Activated T-cell treated with anti-CD3 and anti-CD28 coated beads, Interleukin-2, amount 50 U/mL, for 72 hours (primary cell): ENCODE measurements around the gene ETS1. TPM values are rescaled to one million over a fixed set of nuclear protein-coding genes. Genes with fewer than 3 reads are reported as not detected.
A peak's percentile ranks its signal among the peaks of the same experiment; 100 is the strongest.

Experiments used
- ATAC-seq, 2 donors: fragments of 150-1000 bp; cut with Tn5 transposase; replicated peaks in 1 of 2; 2 replicates each; pipeline ENCODE4 v1.10.0; 2021; ENCODE audit warnings: moderate library complexity in 2 of 2, mild to moderate bottlenecking in 1 of 2
- DNase-seq, 2 donors: peaks; one replicate each; pipeline ENCODE4 v3.0.0; 2021 to 2022; ENCODE audit warnings: mixed read lengths in 1 of 2
- H3K27ac Mint-ChIP-seq: one replicate; pipeline ENCODE4 v1.8.0; 2022; ENCODE audit warnings: mild to moderate bottlenecking, moderate library complexity, mixed read lengths
- H3K27me3 Mint-ChIP-seq: one replicate; pipeline ENCODE4 v1.8.0; 2022; ENCODE audit warnings: low read depth, mixed read lengths
- H3K36me3 Mint-ChIP-seq, 2 donors: one replicate each; pipeline ENCODE4 v1.8.0; 2022; ENCODE audit warnings: mixed read lengths in 2 of 2, mild to moderate bottlenecking in 1 of 2; ENCODE audit not compliant: insufficient read depth in 2 of 2
- H3K4me1 Mint-ChIP-seq: one replicate; pipeline ENCODE4 v1.8.0; 2022; ENCODE audit warnings: low read depth, mixed read lengths
- H3K4me3 Mint-ChIP-seq, 2 donors: one replicate each; pipeline ENCODE4 v1.8.0; 2022; ENCODE audit warnings: mild to moderate bottlenecking in 2 of 2, mixed read lengths in 2 of 2, moderate library complexity in 2 of 2
- H3K9me3 Mint-ChIP-seq, 2 donors: one replicate each; pipeline ENCODE4 v1.8.0; 2022; ENCODE audit warnings: mixed read lengths in 2 of 2
- total RNA-seq, 2 donors: library from RNA; stranded (reverse); gene quantifications; one replicate each; pipeline ENCODE4 v1.2.3, GENCODE V29; 2022

ETS1 gene, protein sequence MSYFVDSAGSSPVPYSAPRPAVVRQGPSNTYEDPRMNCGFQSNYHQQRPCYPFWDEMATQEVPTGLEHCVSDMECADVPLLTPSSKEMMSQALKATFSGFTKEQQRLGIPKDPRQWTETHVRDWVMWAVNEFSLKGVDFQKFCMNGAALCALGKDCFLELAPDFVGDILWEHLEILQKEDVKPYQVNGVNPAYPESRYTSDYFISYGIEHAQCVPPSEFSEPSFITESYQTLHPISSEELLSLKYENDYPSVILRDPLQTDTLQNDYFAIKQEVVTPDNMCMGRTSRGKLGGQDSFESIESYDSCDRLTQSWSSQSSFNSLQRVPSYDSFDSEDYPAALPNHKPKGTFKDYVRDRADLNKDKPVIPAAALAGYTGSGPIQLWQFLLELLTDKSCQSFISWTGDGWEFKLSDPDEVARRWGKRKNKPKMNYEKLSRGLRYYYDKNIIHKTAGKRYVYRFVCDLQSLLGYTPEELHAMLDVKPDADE
- total RNA-seq, result 100 to 1,000 TPM; 713 to 736 TPM

DNA sequence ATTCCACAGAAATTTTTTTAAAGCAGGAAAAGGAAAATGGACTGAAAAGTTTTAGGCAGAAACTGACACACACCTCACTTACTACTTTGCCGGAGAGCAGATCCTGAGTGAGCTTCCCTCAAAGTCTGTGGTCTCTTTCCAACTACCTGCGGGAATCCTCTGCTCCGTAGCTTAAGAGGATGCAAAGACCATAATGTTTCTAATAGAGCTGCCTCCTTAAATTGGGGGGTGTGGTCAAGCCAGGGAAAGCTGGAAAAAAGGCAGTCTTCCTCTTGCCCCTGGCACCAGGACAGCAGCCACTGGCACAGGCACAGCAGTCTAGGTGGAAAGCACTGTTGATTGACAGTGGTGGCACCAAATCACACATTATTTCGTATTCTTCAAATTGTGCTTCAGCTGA lies at the start of gene ETS1:
Gene ETS1 (minus strand): TSS at position 144 of the 400 bp plus-strand sequence. CDS start 14,428 bp downstream, outside the sequence.
- Mint-ChIP-seq H3K4me1 (peaks cover 40% of the 10 kb centered on the region), H3K27me3 (no peaks in the 10 kb centered on the region), H3K9me3 (no peaks in the 10 kb centered on the region), H3K4me3 (no peak within 1 kb of the TSS), H3K27ac (no peak within 1 kb of the TSS), H3K36me3 (no peaks in the 10 kb centered on the region)
- no peak for DNase-seq
- no peak for ATAC-seq

DNA sequence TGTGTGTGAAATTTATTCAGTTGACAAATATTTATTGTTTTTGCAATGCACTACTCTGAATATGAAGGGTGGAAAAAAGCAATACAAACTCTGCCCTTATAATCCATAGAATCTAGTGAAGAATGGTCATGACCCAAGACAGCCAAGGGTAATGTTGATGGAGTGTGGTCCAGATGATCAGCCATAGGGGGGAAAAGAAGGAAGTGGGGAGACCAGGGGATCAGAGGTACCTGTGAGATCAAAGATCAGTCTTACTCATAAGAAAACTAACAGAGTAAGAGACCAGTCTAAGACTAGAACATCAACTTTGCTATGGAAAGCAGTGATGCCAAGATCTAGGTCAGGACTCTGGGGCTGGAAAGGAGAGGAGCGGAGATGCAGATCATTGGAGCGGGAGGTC lies 47.0 kb upstream of the ETS1 start:
- no peak overlapping the region for H3K4me3 Mint-ChIP-seq
- peaks cover 0 to 3% of the 10 kb centered on the region in 2 donors for H3K36me3 Mint-ChIP-seq

DNA sequence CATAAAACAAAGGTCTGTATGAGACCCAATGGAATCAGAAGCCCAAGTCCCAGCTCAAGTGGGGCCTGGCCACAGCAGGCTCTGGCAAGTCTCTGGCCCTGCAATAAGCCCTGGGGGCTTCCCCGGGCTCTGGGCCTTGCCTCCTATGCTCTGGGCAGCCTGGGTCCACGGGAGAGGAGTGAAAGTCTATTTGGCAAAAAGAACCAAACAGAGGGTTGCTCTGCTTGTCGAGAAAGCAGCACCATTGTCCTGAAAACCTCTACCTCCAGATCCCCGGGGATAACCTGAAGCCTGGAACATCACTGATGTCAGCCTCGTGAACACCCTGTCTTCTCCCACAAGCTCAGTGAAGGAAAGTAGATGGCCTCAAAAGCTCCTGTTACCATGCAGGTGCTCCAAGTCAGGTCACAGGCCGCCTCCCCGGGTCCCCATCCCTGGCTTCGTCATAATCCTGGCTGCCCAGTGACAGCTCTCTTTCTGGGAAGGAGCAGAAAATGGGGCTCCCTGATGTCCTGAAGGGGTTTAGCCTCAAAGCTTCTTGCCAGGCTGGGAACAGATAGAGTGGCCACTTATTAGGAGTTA lies 46.1 kb upstream of the ETS1 start:
- no peaks in the 10 kb centered on the region for H3K27me3 Mint-ChIP-seq
- H3K9me3 Mint-ChIP-seq, result no peaks in the 10 kb centered on the region
- peaks cover 53% of the 10 kb centered on the region for H3K4me1 Mint-ChIP-seq
- H3K4me3 Mint-ChIP-seq, result no peak overlapping the region
- no peak for ATAC-seq
- no peak for DNase-seq
- H3K36me3 Mint-ChIP-seq, result no peaks in the 10 kb centered on the region
- H3K27ac Mint-ChIP-seq, result no peak overlapping the region

More for the DNA sequence above, 47.0 kb upstream of the ETS1 start:
- no peak for ATAC-seq
- no peak for DNase-seq
- H3K27ac Mint-ChIP-seq, result no peak overlapping the region
- no peaks in the 10 kb centered on the region for H3K27me3 Mint-ChIP-seq
- peaks cover 44% of the 10 kb centered on the region for H3K4me1 Mint-ChIP-seq
- H3K9me3 Mint-ChIP-seq, result peaks cover 0 to 2% of the 10 kb centered on the region in 2 donors

DNA sequence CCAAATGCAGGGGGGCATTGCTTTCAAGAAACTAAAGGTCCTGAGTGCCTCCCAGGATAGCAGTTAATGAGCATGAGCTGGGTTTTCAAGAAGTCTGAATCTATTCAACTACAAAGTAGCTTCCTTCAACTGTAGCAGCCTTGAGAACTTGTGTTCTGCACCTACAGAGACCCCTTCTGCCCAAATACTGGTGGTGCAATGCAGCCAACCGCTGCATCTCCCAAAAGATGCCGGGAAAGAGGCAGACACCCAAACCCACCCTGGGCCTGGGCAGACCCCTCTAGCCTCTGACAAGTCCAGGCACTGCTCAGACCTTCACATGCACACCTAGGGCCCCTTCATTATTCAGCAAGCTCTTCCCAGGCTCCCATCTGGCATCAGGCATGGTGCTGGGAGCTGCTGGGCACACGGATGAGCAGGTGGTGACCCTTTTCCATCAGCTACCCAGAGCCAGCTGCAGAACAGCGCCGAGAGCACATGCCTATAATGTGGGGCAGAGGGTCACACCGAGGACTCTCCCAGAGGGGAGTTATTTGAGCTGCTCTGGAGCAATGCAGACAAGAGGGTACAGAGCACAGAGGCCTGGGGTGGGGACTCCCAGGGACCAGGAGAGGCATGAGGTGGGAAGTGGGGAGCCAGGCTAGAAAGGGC lies 44.9 kb upstream of the ETS1 start:
- Mint-ChIP-seq H3K4me1 (peaks cover 65% of the 10 kb centered on the region), H3K36me3 (no peaks in the 10 kb centered on the region), H3K27ac (no peak overlapping the region), H3K4me3 (no peak overlapping the region), H3K27me3 (no peaks in the 10 kb centered on the region), H3K9me3 (no peaks in the 10 kb centered on the region)
- DNase-seq (peak; percentile 37 to 49), ATAC-seq (no peak)

DNA sequence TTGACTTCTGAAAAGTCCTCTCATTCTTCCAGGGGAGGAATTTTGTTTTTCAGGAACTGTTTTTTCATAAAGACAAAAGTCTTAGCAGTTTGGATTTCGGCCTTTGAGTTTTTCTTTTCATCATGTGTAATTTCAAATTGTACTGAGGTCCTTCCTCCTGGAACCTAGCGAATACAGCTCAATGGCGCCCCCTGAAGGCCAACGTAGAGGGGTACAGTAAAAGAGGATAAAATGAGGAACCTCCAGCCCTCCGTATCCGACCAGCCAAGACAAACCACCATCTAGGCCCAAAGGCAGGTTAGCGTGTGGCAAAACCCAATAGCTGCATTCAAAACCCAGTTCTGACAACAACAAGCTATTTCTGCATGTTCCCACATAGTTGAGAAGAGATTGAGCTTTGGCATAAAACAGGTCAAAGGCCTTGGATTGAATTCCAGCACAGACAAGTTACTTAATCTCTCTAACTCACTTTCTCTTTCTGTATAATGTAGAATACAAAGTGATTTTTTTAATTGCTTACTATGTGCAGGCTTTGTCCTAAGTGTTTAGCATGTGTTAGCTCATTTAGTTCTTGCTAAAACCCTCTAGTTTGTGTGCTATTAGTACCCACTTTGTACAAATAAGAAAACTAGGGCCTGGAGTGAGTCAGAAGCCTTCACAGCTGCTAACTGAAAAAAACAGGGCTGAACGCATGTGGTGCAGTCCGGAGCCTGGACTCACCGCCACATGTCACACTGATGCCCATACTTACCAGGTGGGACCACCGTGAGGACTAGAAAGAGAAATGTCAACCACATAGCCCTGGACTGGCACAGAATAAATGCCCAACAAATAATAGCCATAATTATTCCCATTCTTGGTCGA lies 43.2 kb upstream of the ETS1 start:
- H3K4me1 Mint-ChIP-seq, result peaks cover 81% of the 10 kb centered on the region
- H3K27ac Mint-ChIP-seq, result peak overlapping the region; percentile 96
- peak; percentile 88 to 92 for DNase-seq
- H3K27me3 Mint-ChIP-seq, result no peaks in the 10 kb centered on the region
- H3K36me3 Mint-ChIP-seq, result no peaks in the 10 kb centered on the region
- H3K9me3 Mint-ChIP-seq, result no peaks in the 10 kb centered on the region
- H3K4me3 Mint-ChIP-seq, result peak overlapping the region; percentile 80 to 84
- ATAC-seq, result peak; percentile 69

DNA sequence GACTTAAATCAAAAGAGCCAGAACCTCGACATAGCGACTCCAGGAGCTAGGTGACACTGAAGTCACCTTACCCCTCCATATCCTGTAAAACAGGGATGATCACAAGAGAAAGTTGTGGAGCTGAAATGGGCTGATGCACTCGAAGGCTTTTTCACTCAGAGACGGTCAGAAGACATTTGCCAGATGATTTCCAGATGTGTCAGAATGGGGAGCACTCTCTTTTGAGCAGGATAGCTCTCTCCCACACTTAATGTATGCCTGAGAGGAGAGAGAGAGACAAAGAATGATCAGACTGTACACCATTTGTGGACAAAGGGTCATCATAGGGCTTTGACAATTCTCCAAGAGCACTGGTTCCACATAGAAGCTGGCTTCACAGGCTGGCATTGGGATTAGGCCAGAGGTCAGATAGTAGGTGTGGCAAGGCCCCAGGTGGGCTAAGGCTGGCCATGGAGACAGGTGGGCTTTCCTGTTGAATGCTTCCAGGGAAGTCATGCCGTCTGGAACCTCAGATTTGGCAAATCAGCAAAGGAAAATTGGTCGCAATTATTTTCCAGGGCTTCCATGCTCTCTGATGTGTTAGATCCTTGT lies 42.3 kb upstream of the ETS1 start:
- ATAC-seq (no peak), DNase-seq (no peak)
- H3K27me3 Mint-ChIP-seq, result no peaks in the 10 kb centered on the region
- H3K4me3 Mint-ChIP-seq, result peak overlapping the region; percentile 80 to 84
- peak overlapping the region; percentile 96 for H3K27ac Mint-ChIP-seq
- H3K4me1 Mint-ChIP-seq, result peaks cover 89% of the 10 kb centered on the region
- no peaks in the 10 kb centered on the region for H3K36me3 Mint-ChIP-seq
- H3K9me3 Mint-ChIP-seq, result no peaks in the 10 kb centered on the region

DNA sequence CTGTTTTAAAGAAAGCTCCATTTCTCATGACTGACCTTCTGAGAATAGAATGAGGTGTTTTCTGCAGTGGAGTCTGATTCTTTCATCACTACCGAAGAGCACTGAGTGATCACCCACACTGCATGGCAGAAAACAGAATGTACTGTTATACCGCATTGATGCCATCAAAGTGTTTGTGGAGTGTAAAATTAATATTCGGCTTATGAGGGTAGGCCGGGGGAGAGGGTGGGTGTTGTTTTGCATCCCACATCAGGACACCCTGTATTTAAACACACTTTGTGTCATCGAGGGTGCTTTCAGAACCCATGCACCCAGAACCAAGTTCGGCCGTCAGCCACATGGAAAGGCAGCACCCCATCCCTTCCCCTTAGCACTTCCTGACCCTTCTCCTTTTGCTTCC lies 41.3 kb upstream of the ETS1 start:
- Mint-ChIP-seq H3K4me1 (peaks cover 89% of the 10 kb centered on the region), H3K9me3 (no peaks in the 10 kb centered on the region), H3K4me3 (peak overlapping the region; percentile 80 to 84), H3K27me3 (no peaks in the 10 kb centered on the region), H3K36me3 (no peaks in the 10 kb centered on the region), H3K27ac (peak overlapping the region; percentile 96)
- ATAC-seq (peak; percentile 51 to 56), DNase-seq (peak; percentile 26 to 40)

DNA sequence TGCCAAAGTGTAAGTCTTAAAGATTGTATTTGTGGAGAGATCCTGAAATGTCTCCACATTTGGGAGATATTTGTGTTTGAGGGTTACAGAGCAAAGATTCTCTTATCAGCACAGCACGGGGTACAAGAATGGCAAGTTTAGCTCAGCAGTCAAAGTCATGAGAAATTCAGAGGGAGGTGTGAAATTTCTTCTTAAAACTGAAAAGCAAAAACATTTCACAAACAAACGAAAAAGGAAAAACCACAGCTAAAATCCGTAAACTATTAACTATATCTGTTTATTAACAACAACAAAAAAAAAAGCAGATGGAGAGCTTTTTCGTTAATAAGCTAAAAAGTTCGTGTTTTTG lies 40.9 kb upstream of the ETS1 start:
- H3K4me3 Mint-ChIP-seq, result peak overlapping the region; percentile 80 to 84
- peak overlapping the region; percentile 96 for H3K27ac Mint-ChIP-seq
- H3K27me3 Mint-ChIP-seq, result no peaks in the 10 kb centered on the region
- no peak for DNase-seq
- H3K4me1 Mint-ChIP-seq, result peaks cover 92% of the 10 kb centered on the region
- no peaks in the 10 kb centered on the region for H3K36me3 Mint-ChIP-seq
- no peaks in the 10 kb centered on the region for H3K9me3 Mint-ChIP-seq
- peak; percentile 2 to 15 for ATAC-seq

DNA sequence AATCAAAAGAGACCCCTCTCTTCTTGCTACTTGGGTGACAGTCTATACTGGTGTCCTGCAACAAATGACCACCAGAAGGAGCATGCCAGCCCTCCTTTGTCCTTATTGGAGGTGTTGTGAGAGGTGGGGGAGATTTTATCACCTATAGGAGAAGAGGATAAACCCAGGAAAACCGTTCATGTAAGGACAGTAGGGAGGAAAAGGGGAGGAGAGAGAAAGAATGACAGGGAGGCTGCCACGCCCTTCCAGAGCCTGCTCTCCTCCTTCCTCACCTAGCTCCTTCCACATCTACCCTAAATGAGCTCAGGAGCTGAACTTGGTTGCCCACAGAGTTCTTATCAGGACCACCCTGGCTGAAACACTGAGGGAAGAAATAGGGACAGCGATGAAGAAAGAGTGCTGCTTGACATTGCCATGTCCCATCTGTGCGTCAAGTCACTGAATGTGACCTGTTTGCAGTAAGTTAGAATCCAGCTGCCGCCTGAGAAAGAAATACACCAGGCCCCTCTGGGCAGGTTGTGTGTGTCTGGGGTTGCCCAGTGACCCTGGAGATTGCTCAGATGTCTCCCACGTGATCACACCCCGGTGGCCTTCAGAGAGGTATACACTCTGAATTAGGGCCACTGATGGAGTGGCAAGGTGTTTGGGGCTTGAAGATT lies 40.4 kb upstream of the ETS1 start:
- no peaks in the 10 kb centered on the region for H3K27me3 Mint-ChIP-seq
- H3K4me1 Mint-ChIP-seq, result peaks cover 97% of the 10 kb centered on the region
- ATAC-seq (peak; percentile 45 to 50), DNase-seq (peak; percentile 61 to 67)
- H3K27ac Mint-ChIP-seq, result peak overlapping the region; percentile 96
- H3K36me3 Mint-ChIP-seq, result no peaks in the 10 kb centered on the region
- no peaks in the 10 kb centered on the region for H3K9me3 Mint-ChIP-seq
- peak overlapping the region; percentile 80 to 84 for H3K4me3 Mint-ChIP-seq

DNA sequence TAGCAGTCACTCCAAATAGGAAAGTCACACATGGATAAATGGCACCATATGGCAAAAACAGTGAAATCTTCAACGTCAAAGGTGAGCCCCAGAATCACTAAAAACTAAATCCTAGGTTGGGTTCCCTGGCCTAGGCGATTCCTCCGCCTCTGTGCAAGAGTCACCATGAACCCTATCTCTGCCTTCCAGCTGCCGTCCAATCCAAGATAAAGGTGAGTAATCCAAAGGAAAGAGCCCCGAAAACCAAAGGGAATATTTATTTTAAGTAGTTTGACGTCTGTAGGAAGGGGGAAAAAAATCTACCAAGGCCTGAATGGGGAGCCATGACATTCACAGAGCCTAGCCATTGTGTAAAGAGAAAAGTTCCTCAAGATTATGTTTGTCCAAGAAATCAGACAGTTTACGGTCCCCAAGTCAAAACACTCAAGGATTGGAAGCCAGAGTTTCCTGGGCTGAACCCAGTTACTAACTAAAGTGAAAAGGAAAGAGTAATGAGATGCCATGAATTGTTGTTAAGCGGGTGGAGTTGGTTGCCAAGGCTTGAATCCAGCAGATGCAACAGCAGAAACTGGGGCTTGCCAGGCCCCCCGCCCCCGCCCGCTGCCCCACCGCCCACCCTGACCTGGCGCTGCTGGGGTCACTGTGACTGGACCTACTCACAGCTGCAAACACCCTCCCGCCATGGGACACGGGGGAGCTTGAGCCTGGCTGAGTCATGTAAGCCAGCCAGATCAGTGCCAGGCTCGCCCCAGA lies 39.7 kb upstream of the ETS1 start:
- no peaks in the 10 kb centered on the region for H3K36me3 Mint-ChIP-seq
- H3K4me1 Mint-ChIP-seq, result peaks cover 99% of the 10 kb centered on the region
- no peaks in the 10 kb centered on the region for H3K27me3 Mint-ChIP-seq
- H3K4me3 Mint-ChIP-seq, result peak overlapping the region; percentile 80 to 84
- ATAC-seq, result no peak
- DNase-seq, result no peak
- H3K27ac Mint-ChIP-seq, result peak overlapping the region; percentile 97
- no peaks in the 10 kb centered on the region for H3K9me3 Mint-ChIP-seq

DNA sequence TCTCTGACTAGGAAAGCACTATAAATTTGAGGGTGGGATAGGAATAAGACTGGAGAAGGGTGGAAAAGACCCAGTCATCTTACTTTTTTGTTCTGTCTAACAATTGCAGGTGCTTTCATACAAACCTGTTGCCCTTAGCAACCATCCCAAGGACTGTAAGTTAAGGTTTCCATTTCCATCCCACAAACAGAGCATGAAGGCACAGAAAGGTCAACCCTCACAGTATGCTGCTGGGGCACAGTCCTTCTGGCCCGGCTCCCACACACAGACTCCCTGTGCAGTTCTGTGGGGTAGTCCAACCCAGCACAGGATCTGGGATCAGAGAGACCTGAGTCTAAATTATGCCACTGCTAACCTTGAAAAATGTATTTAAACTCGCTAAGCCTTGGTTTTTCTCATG lies 38.4 kb upstream of the ETS1 start:
- ATAC-seq (no peak), DNase-seq (no peak)
- H3K27ac Mint-ChIP-seq, result peak overlapping the region; percentile 97
- H3K4me3 Mint-ChIP-seq, result peak overlapping the region; percentile 76 to 79
- peaks cover 98% of the 10 kb centered on the region for H3K4me1 Mint-ChIP-seq
- no peaks in the 10 kb centered on the region for H3K36me3 Mint-ChIP-seq
- H3K27me3 Mint-ChIP-seq, result no peaks in the 10 kb centered on the region
- no peaks in the 10 kb centered on the region for H3K9me3 Mint-ChIP-seq
